Glutamatergic neuron (in vitro differentiated cells): ENCODE results near the gene ISG20. TPM values are rescaled to one million over a fixed set of nuclear protein-coding genes. Genes with fewer than 3 reads are reported as not detected.

Source experiments
- DNase-seq: peaks from one replicate; pipeline ENCODE4 v3.0.0; 2022
- H3K27ac Mint-ChIP-seq: one replicate; pipeline ENCODE4 v1.8.0; 2020; ENCODE audit warnings: mild to moderate bottlenecking, mixed read lengths, inconsistent platforms; ENCODE audit not compliant: unreplicated experiment
- H3K27me3 Mint-ChIP-seq: one replicate; pipeline ENCODE4 v1.8.0; 2020; ENCODE audit warnings: mild to moderate bottlenecking, moderate library complexity, mixed read lengths, inconsistent platforms; ENCODE audit not compliant: unreplicated experiment
- H3K36me3 Mint-ChIP-seq: one replicate; pipeline ENCODE4 v1.8.0; 2020; ENCODE audit warnings: mild to moderate bottlenecking, mixed read lengths, inconsistent platforms; ENCODE audit not compliant: unreplicated experiment
- H3K4me1 Mint-ChIP-seq: one replicate; pipeline ENCODE4 v1.8.0; 2020; ENCODE audit warnings: mild to moderate bottlenecking, low read depth, mixed read lengths, inconsistent platforms; ENCODE audit not compliant: unreplicated experiment
- H3K4me3 Mint-ChIP-seq: one replicate; pipeline ENCODE4 v1.8.0; 2020; ENCODE audit warnings: mild to moderate bottlenecking, mixed read lengths, inconsistent platforms; ENCODE audit not compliant: unreplicated experiment
- H3K9me3 Mint-ChIP-seq: one replicate; pipeline ENCODE4 v1.8.0; 2020; ENCODE audit warnings: mild to moderate bottlenecking, moderate library complexity, mixed read lengths, inconsistent platforms; ENCODE audit not compliant: unreplicated experiment
- CTCF ChIP-seq: fragments of 200-600 bp; sonication (generic); IDR thresholded peaks from one replicate; pipeline ENCODE4 v1.5.0; 2021; ENCODE audit not compliant: partially characterized antibody, unreplicated experiment
- total RNA-seq: library from RNA; stranded (reverse); fragmentation: NEBNext Ultra II Directional; extraction: Animal tissue kit (Norgen Biotek cat#: 25700); gene quantifications from one replicate; pipeline ENCODE4 v1.2.1, GENCODE V29; 2021; ENCODE audit not compliant: unreplicated experiment

The ISG20 gene
- total RNA-seq, 1 donor from 2014 or later, result 1.1 TPM

- no peak for DNase-seq
- H3K4me1 Mint-ChIP-seq, result no peaks in the 10 kb centered on the region
These were observed 15.8 kb downstream of the ISG20 start for GRCh38 chr15:88654430-88655102.

GRCh38 chr15:88655103-88655553, 16.3 kb downstream of the ISG20 start:
- Mint-ChIP-seq H3K4me1 (no peaks in the 10 kb centered on the region), H3K27ac (no peak overlapping the region), H3K36me3 (no peaks in the 10 kb centered on the region), H3K4me3 (no peak overlapping the region), H3K27me3 (peaks cover 6% of the 10 kb centered on the region), H3K9me3 (no peaks in the 10 kb centered on the region)
- TF ChIP-seq CTCF, result no peak
- no peak for DNase-seq

More at GRCh38 chr15:88654430-88655102, 15.8 kb downstream of the ISG20 start:
- Mint-ChIP-seq H3K36me3 (no peaks in the 10 kb centered on the region), H3K27me3 (peaks cover 6% of the 10 kb centered on the region), H3K9me3 (no peaks in the 10 kb centered on the region), H3K27ac (no peak overlapping the region), H3K4me3 (no peak overlapping the region)
- TF ChIP-seq CTCF, result no peak

GRCh38 chr15:88655800-88656488, 17.1 kb downstream of the ISG20 start:
- Mint-ChIP-seq H3K27me3 (peaks cover 6% of the 10 kb centered on the region), H3K4me3 (no peak overlapping the region), H3K36me3 (no peaks in the 10 kb centered on the region), H3K4me1 (no peaks in the 10 kb centered on the region), H3K27ac (no peak overlapping the region), H3K9me3 (no peaks in the 10 kb centered on the region)
- no peak for DNase-seq
- no peak for TF ChIP-seq CTCF

- DNase-seq, result no peak
- no peak for TF ChIP-seq CTCF
- Mint-ChIP-seq H3K36me3 (no peaks in the 10 kb centered on the region), H3K9me3 (no peaks in the 10 kb centered on the region), H3K4me3 (no peak overlapping the region), H3K27me3 (peaks cover 6% of the 10 kb centered on the region), H3K27ac (no peak overlapping the region), H3K4me1 (no peaks in the 10 kb centered on the region)
These were observed 18.0 kb downstream of the ISG20 start for GRCh38 chr15:88656760-88657221.
